H9 (cell line): ENCODE measurements around the gene PRSS8. TPM values are rescaled to one million over a fixed set of nuclear protein-coding genes. Genes with fewer than 3 reads are reported as not detected.
"Not testable (repeated sequence)": the region's sequence is repeated elsewhere in the genome, so short reads cannot be mapped to it uniquely, and the experiment has no call there.

Experiments used
- DNase-seq: peaks from one replicate; pipeline ENCODE4 v3.0.0-alpha.2; 2017
- H2AFZ ChIP-seq: one replicate; pipeline ENCODE4 v1.6.1; 2013; ENCODE audit warnings: mild to moderate bottlenecking, low read length, control low read depth, moderate library complexity
- H2AK5ac ChIP-seq: 2 replicates; pipeline ENCODE4 v1.6.1; 2013; ENCODE audit warnings: low read length, control low read depth, mixed read lengths; ENCODE audit not compliant: insufficient read length
- H2BK120ac ChIP-seq: one replicate; pipeline ENCODE4 v1.6.1; 2013; ENCODE audit warnings: low read depth, mild to moderate bottlenecking, low read length, control low read depth, inconsistent platforms; ENCODE audit not compliant: poor library complexity, severe bottlenecking
- H2BK12ac ChIP-seq: 2 replicates; pipeline ENCODE4 v1.6.1; 2013; ENCODE audit warnings: low read length, control low read depth, mixed read lengths, low read depth; ENCODE audit not compliant: insufficient read length
- H2BK15ac ChIP-seq: 2 replicates; pipeline ENCODE4 v1.6.1; 2013; ENCODE audit warnings: low read depth, low read length, control low read depth
- H2BK20ac ChIP-seq: one replicate; pipeline ENCODE4 v1.6.1; 2013; ENCODE audit warnings: low read depth, mild to moderate bottlenecking, low read length, control low read depth, inconsistent platforms; ENCODE audit not compliant: poor library complexity, severe bottlenecking
- H2BK5ac ChIP-seq: 2 replicates; pipeline ENCODE4 v1.6.1; 2013; ENCODE audit warnings: low read length, control low read depth, mixed read lengths; ENCODE audit not compliant: insufficient read length
- H3K14ac ChIP-seq: 2 replicates; pipeline ENCODE4 v1.6.1; 2013; ENCODE audit warnings: low read length, control low read depth; ENCODE audit not compliant: insufficient read depth
- H3K18ac ChIP-seq: 2 replicates; pipeline ENCODE4 v1.6.1; 2013; ENCODE audit warnings: low read depth, mild to moderate bottlenecking, mixed read lengths, low read length, control low read depth; ENCODE audit not compliant: insufficient read length
- H3K23ac ChIP-seq: 2 replicates; pipeline ENCODE4 v1.6.1; 2013; ENCODE audit warnings: low read length, control low read depth, mixed read lengths, low read depth; ENCODE audit not compliant: insufficient read length
- H3K23me2 ChIP-seq: 2 replicates; pipeline ENCODE4 v1.6.1; 2013; ENCODE audit warnings: low read depth, mild to moderate bottlenecking, mixed read lengths, low read length, control low read depth; ENCODE audit not compliant: insufficient read length, poor library complexity, severe bottlenecking
- H3K27ac ChIP-seq: 2 replicates; pipeline ENCODE4 v1.5.1; 2013; ENCODE audit warnings: low read length, control low read depth, mixed read lengths, low read depth; ENCODE audit not compliant: insufficient read length
- H3K27me3 ChIP-seq: 2 replicates; pipeline ENCODE4 v1.6.1; 2013; ENCODE audit warnings: low read length, control low read depth, inconsistent platforms; ENCODE audit not compliant: insufficient read depth
- H3K4ac ChIP-seq: 2 replicates; pipeline ENCODE4 v1.6.1; 2013; ENCODE audit warnings: low read depth, mild to moderate bottlenecking, control low read depth, inconsistent platforms, low read length, moderate library complexity
- H3K4me1 ChIP-seq: 2 replicates; pipeline ENCODE4 v1.6.1; 2013; ENCODE audit warnings: low read length, control low read depth, inconsistent platforms; ENCODE audit not compliant: insufficient read depth
- H3K4me2 ChIP-seq: 2 replicates; pipeline ENCODE4 v1.6.1; 2013; ENCODE audit warnings: low read length, control low read depth, mixed read lengths; ENCODE audit not compliant: insufficient read length, insufficient read depth
- H3K56ac ChIP-seq: 2 replicates; pipeline ENCODE4 v1.6.1; 2013; ENCODE audit warnings: low read depth, mild to moderate bottlenecking, mixed read lengths, low read length, control low read depth; ENCODE audit not compliant: insufficient read length
- H3K79me1 ChIP-seq: 2 replicates; pipeline ENCODE4 v1.6.1; 2013; ENCODE audit warnings: low read depth, mild to moderate bottlenecking, moderate library complexity, low read length, control low read depth, inconsistent platforms; ENCODE audit not compliant: insufficient read depth, poor library complexity, severe bottlenecking
- H3K79me2 ChIP-seq: 2 replicates; pipeline ENCODE4 v1.6.1; 2013; ENCODE audit warnings: low read length, control low read depth, inconsistent platforms; ENCODE audit not compliant: insufficient read depth
- H3K9ac ChIP-seq: 2 replicates; pipeline ENCODE4 v1.6.1; 2013; ENCODE audit warnings: low read length, control low read depth, mixed read lengths; ENCODE audit not compliant: insufficient read length; ENCODE audit errors: extremely low read depth
- H3K9me3 ChIP-seq: one replicate; pipeline ENCODE4 v1.6.1; 2013; ENCODE audit warnings: low read depth, low read length, inconsistent platforms; ENCODE audit not compliant: control insufficient read depth
- H3T11ph ChIP-seq: one replicate; pipeline ENCODE4 v1.6.1; 2013; ENCODE audit warnings: mild to moderate bottlenecking, low read length, control low read depth, inconsistent platforms
- H4K20me1 ChIP-seq: one replicate; pipeline ENCODE4 v1.6.1; 2013; ENCODE audit not compliant: control insufficient read depth, insufficient read length, insufficient read depth
- H4K5ac ChIP-seq: 2 replicates; pipeline ENCODE4 v1.6.1; 2013; ENCODE audit warnings: low read depth, mild to moderate bottlenecking, mixed read lengths, low read length, control low read depth; ENCODE audit not compliant: insufficient read length
- H4K8ac ChIP-seq: replicated peaks from 2 replicates; pipeline ENCODE4 v1.6.1; 2013; ENCODE audit warnings: low read length, control low read depth, mixed read lengths, low read depth; ENCODE audit not compliant: insufficient read length
- H4K91ac ChIP-seq: 2 replicates; pipeline ENCODE4 v1.6.1; 2013; ENCODE audit warnings: low read depth, mild to moderate bottlenecking, moderate library complexity, mixed read lengths, low read length, control low read depth; ENCODE audit not compliant: insufficient read length
- H3K27ac Mint-ChIP-seq, 3 experiments: 2 replicates in 2 of 3; 3 replicates in 1 of 3; pipeline ENCODE4 v1.8.0; 2020 to 2021; ENCODE audit warnings: mixed read lengths in 3 of 3, mild to moderate bottlenecking in 1 of 3, moderate library complexity in 1 of 3
- H3K27me3 Mint-ChIP-seq: 2 replicates; pipeline ENCODE4 v1.8.0; 2021; ENCODE audit warnings: low read depth, mild to moderate bottlenecking, moderate library complexity, mixed read lengths
- H3K36me3 Mint-ChIP-seq, 3 experiments: 2 replicates in 2 of 3; 3 replicates in 1 of 3; pipeline ENCODE4 v1.8.0; 2020 to 2021; ENCODE audit warnings: low read depth in 3 of 3, mixed read lengths in 3 of 3; ENCODE audit not compliant: insufficient read depth in 1 of 3
- H3K4me1 Mint-ChIP-seq, 2 experiments: 2 replicates each; pipeline ENCODE4 v1.8.0; 2020; ENCODE audit warnings: mixed read lengths in 2 of 2
- H3K4me3 Mint-ChIP-seq, 2 experiments: 2 replicates in 1 of 2; 3 replicates in 1 of 2; pipeline ENCODE4 v1.8.0; 2020 to 2021; ENCODE audit warnings: mild to moderate bottlenecking in 2 of 2, mixed read lengths in 2 of 2, moderate library complexity in 1 of 2
- H3K9me3 Mint-ChIP-seq, 2 experiments: 2 replicates in 1 of 2; 3 replicates in 1 of 2; pipeline ENCODE4 v1.8.0; 2020; ENCODE audit warnings: mild to moderate bottlenecking in 2 of 2, mixed read lengths in 2 of 2, moderate library complexity in 1 of 2
- WGBS: extraction: QIAGEN DNeasy Blood & Tissue Kit; methylation state at CpG from one replicate; pipeline ENCODE4 v1.1.7; 2013; ENCODE audit warnings: missing lambda C conversion rate, low lambda C conversion rate, mixed read lengths; ENCODE audit not compliant: insufficient read length; ENCODE audit errors: extremely low coverage; 5-methylcytosine and 5-hydroxymethylcytosine counted together
- total RNA-seq: library from RNA; stranded (reverse); gene quantifications from 2 replicates; pipeline ENCODE4 v1.2.1, GENCODE V29; 2021
- TF ChIP-seq, protein P1 (sequence below): fragments of 200-600 bp; sonication (generic); conservative IDR thresholded peaks from 3 replicates; pipeline ENCODE4 v1.8.0; 2021; ENCODE audit warnings: antibody characterized with exemption, mild to moderate bottlenecking

Gene PRSS8
- total RNA-seq, 1 experiment from 2014 or later = 64.0 TPM

DNA sequence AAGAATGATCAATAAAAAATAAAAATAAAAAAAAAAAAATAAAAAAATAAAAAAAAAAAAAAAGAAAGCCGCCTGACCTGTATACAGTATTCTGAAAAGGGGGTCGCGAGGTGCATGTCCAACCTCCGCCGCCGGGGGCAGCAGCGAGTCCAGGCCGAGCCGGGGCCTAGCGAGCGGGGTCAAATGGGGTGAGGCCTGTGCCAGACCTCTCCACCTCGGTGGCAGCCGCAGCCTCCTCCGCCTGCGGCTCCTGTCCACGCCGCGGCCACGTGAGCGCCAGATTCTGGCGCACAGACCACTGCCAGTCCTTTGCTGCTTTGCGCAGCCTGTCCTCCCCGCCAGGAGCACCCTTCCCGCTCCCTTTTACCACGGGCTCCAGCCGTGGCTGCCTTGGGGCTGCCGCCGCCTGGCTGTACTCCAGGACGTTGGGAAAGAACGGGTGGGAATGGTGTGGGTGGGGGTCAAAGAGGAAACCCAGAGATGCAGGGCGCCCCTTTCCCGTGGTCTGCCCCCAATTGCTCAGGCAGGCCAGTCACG is 29.8 kb downstream of the PRSS8 start:
- no peak overlapping the region for H2BK15ac ChIP-seq
- peaks cover 8% of the 10 kb centered on the region for H3K23me2 ChIP-seq
- WGBS = no CpG with 5 or more reads among the region's 33 CpGs
- no peak overlapping the region for H3K27ac Mint-ChIP-seq
- no peak overlapping the region for H2BK5ac ChIP-seq
- no peak overlapping the region for H4K8ac ChIP-seq
- no peak overlapping the region for H3K23ac ChIP-seq
- H3K4me2 ChIP-seq = no peak overlapping the region
- H4K20me1 ChIP-seq = no peaks in the 10 kb centered on the region
- H3K27me3 ChIP-seq = no peaks in the 10 kb centered on the region; the same call in 1 of the 2 replicates
- H3K4ac ChIP-seq = no peak overlapping the region
- H3K79me2 ChIP-seq = no peaks in the 10 kb centered on the region; the same call in 1 of the 2 replicates
- peaks cover 2 to 4% of the 10 kb centered on the region in 2 experiments; a peak in 3 of 5 replicates for H3K9me3 Mint-ChIP-seq
- H4K91ac ChIP-seq = no peak overlapping the region
- H2AFZ ChIP-seq = no peak overlapping the region
- no peak overlapping the region for H2BK20ac ChIP-seq
- H3K27me3 Mint-ChIP-seq = peaks cover 9% of the 10 kb centered on the region
- TF ChIP-seq, protein P1, sequence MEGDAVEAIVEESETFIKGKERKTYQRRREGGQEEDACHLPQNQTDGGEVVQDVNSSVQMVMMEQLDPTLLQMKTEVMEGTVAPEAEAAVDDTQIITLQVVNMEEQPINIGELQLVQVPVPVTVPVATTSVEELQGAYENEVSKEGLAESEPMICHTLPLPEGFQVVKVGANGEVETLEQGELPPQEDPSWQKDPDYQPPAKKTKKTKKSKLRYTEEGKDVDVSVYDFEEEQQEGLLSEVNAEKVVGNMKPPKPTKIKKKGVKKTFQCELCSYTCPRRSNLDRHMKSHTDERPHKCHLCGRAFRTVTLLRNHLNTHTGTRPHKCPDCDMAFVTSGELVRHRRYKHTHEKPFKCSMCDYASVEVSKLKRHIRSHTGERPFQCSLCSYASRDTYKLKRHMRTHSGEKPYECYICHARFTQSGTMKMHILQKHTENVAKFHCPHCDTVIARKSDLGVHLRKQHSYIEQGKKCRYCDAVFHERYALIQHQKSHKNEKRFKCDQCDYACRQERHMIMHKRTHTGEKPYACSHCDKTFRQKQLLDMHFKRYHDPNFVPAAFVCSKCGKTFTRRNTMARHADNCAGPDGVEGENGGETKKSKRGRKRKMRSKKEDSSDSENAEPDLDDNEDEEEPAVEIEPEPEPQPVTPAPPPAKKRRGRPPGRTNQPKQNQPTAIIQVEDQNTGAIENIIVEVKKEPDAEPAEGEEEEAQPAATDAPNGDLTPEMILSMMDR = peak; percentile 79
- H3K4me3 Mint-ChIP-seq = no peak overlapping the region
- H3T11ph ChIP-seq = no peak overlapping the region
- H3K18ac ChIP-seq = no peak overlapping the region
- no peak overlapping the region for H3K27ac ChIP-seq
- H2BK12ac ChIP-seq = no peak overlapping the region
- H3K14ac ChIP-seq = no peak overlapping the region
- peak; percentile 89 for DNase-seq
- peaks cover 9 to 14% of the 10 kb centered on the region in 2 experiments for H3K4me1 Mint-ChIP-seq
- no peak overlapping the region for H2BK120ac ChIP-seq
- no peak overlapping the region for H3K56ac ChIP-seq
- no peaks in the 10 kb centered on the region for H3K9me3 ChIP-seq
- no peak overlapping the region for H2AK5ac ChIP-seq
- H3K4me1 ChIP-seq = no peaks in the 10 kb centered on the region
- H3K36me3 Mint-ChIP-seq = peaks cover 12 to 15% (median 12%) of the 10 kb centered on the region in 3 experiments
- H3K9ac ChIP-seq = no peak overlapping the region
- H3K79me1 ChIP-seq = no peaks in the 10 kb centered on the region
- H4K5ac ChIP-seq = no peak overlapping the region

DNA sequence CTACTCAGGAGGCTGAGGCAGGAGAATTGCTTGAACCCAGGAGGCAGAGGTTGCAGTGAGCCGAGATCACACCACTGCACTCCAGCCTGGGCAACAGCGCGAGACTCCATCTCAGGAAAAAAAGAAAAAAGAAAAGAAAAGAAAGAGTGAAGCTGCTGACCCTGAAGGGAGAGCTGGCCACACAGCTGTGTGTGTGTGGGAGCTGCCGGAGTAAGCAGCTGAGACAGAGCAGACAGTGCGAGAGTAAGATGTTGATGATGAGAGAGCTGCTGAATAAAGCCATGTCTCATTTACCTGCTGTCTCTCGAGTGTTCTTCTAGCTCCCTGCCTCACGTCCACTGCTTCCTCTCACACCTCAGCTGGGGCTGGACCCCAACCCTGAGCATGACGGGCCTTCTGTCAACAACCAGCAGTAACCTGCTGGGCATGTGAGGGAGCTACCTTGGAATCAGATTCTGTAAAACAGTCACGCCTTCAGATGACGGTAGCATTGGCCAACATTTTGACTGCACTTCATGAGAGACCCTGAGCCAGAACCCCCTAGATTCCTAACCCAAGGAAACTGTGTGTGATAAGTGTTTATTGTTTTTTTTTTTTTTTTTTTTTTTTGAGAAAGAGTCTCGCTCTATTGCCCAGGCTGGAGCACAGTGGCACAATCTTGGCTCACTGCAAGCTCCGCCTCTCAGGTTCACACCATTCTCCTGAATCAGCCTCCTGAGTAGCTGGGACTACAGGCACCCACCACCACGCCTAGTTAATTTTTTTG is 34.5 kb downstream of the PRSS8 start:
- not testable (repeated sequence) for H4K20me1 ChIP-seq, H2AFZ ChIP-seq, H3K9me3 ChIP-seq, H3K9ac ChIP-seq, H3K4me3 Mint-ChIP-seq, H3K4me1 Mint-ChIP-seq, H4K8ac ChIP-seq, H3K9me3 Mint-ChIP-seq, H3K36me3 Mint-ChIP-seq, H3K56ac ChIP-seq, H3K79me2 ChIP-seq, DNase-seq, H3K18ac ChIP-seq, H4K5ac ChIP-seq, H2BK5ac ChIP-seq, H3K23ac ChIP-seq, H3K27ac ChIP-seq, H2BK15ac ChIP-seq, H3K4ac ChIP-seq, H3K14ac ChIP-seq, H3T11ph ChIP-seq, H3K23me2 ChIP-seq, H3K4me1 ChIP-seq, H3K27me3 ChIP-seq, H2BK120ac ChIP-seq, H3K27ac Mint-ChIP-seq, H4K91ac ChIP-seq, H2AK5ac ChIP-seq, H2BK20ac ChIP-seq, H2BK12ac ChIP-seq, H3K4me2 ChIP-seq, H3K79me1 ChIP-seq
- H3K27me3 Mint-ChIP-seq = peaks cover 19% of the 10 kb centered on the region
- WGBS = no CpG with 5 or more reads among the region's 13 CpGs
